Medulla oblongata (tissue), 1 donor: Measurements from ENCODE around the gene OR4K14.
"Not testable (repeated sequence)": the region's sequence is repeated elsewhere in the genome, so short reads cannot be mapped to it uniquely, and the experiment has no call there.

ENCODE experiments used
- DNase-seq: peaks from one replicate; pipeline ENCODE4 v3.0.0-alpha.2; 2015; ENCODE audit errors: extremely low spot score

The OR4K14 gene, protein sequence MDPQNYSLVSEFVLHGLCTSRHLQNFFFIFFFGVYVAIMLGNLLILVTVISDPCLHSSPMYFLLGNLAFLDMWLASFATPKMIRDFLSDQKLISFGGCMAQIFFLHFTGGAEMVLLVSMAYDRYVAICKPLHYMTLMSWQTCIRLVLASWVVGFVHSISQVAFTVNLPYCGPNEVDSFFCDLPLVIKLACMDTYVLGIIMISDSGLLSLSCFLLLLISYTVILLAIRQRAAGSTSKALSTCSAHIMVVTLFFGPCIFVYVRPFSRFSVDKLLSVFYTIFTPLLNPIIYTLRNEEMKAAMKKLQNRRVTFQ

DNA sequence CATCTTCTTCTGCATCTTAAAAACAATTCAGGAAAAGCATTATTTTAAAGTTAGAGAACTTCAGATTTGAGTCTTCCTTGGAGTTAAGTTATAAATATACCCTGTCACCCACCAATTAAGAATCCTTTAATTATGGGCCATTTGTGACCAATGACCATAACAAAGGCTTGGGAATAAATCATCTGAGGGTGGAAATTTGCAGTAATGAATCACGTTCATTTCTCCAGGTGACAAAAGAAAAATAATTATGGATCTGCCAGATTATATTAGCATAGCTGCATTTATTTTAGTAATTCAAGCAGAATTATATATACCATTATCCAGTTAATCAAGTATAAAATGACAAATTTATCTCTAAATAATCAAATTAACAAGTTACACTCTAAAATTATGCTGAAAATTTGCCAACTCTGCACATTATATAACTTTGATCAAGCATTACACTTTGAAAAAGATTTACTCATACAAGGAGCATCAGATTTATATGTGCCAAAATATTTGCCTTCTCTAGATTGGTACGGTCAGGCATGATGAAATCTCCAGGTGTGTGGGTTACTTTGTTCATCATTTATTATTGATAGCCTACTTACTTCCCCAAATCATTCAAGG lies at the start of gene OR4K14:
Gene OR4K14, minus strand, starts transcription at position 51 of the 609 bp plus-strand sequence. CDS start 4,114 bp downstream, outside the sequence.
- DNase-seq = no peak

DNA sequence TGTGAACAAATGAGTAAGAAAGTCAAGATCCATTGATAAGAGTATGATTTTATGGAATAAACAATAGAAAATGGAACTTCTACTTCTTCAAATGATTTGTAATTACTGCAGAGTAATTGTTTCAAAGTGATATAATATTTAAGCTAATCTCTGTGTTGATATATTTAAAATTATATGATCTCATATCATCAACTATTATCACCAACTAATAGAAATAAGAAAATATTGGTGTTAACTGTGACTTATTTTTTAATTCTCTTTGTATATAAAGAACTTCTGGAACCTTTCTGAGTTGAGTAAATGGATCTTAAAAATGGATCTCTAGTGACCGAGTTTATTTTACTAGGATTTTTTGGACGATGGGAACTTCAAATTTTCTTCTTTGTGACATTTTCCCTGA lies 40.6 kb upstream of the OR4K14 start, which contains the start of gene OR4L1:
Gene OR4L1, plus strand, starts transcription at position 301 of the 400 bp plus-strand sequence. Its CDS starts 0 bp downstream, at position 301.
- no peak for DNase-seq

DNA sequence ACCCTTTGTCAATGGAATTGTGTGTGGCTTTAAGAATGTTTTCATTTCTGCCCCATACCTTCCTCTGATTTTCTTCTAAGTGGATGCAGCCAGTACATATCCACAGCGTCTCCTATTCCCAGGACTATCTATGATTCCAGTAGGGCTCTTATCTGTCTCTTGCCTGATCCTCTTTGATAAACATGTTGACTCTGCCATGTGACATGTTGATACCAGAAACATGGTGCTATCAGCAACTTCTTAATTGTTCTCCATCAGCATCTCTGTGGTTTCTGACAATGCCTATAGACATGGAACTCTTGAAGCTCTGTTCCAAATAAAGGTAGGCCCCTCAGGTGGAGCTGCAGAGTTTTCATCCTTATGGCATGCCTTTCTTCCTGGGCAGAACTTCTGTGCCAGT lies 29.1 kb upstream of the OR4K14 start:
- DNase-seq = no peak

GRCh38 chr14:20044243-20044642 lies 25.1 kb upstream of the OR4K14 start:
- DNase-seq = no peak

- DNase-seq = no peak
These were observed 16.8 kb upstream of the OR4K14 start, which contains the start of gene OR4K13 for GRCh38 chr14:20035938-20036337. Gene OR4K13 (minus strand): TSS chr14:20036038. CDS start chr14:20034758, 1,280 bp downstream.

- no peak for DNase-seq
These were observed 16.3 kb upstream of the OR4K14 start for GRCh38 chr14:20035449-20035848.

- DNase-seq = no peak
These were observed 12.0 kb upstream of the OR4K14 start for GRCh38 chr14:20031058-20031457.

DNA sequence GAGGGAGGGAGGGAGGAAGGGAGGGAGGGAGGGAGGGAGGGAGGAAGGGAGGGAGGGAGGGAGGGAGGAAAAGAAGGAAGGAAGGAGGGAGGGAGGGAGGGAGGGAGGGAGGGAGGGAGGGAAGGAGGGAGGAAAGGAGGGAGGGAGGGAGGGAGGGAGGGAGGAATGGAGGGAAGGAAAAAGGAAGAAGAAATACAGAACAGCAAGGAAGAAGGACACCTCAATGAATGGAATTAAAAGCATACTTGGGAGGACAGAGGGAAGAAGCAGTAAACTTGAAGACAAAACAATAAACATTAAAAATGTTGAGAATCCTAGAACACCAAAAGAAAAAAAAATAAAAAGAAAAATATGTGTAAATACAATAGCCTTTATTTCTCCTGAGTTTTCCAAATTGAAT lies 11.0 kb downstream of the OR4K14 start:
- DNase-seq = no peak

DNA sequence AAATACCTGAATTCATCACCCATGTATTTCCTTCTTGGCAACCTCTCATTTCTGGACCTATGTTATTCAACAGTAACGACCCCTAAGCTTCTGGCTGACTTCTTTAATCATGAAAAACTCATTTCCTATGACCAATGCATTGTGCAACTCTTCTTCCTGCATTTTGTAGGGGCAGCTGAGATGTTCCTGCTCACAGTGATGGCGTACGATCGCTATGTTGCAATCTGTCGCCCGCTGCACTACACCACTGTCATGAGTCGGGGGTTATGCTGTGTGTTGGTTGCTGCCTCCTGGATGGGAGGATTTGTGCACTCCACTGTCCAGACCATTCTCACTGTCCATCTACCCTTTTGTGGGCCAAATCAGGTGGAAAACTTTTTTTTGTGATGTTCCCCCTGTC lies 16.8 kb downstream of the OR4K14 start:
- no peak for DNase-seq

DNA sequence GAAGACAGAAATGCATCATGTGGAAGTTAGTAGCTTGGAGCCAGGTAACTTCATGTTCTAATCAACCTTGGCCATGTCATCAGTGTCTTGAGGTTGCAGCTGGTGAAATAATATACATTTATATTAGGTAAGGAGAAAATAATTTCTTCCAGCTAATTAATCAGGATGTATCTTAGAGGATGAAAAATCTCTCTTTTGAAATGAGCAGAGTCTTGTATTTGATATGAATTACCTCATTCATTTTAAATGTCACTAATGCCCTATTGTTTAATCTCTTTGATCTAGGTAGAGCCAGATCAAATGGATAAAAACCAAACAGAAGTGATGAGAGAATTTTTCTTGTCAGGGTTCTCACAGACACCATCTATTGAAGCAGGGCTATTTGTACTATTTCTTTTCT lies 17.2 kb downstream of the OR4K14 start, which contains the start of gene OR4Q2:
Gene OR4Q2, plus strand, starts transcription at position 301 of the 400 bp plus-strand sequence.
- DNase-seq = no peak

DNA sequence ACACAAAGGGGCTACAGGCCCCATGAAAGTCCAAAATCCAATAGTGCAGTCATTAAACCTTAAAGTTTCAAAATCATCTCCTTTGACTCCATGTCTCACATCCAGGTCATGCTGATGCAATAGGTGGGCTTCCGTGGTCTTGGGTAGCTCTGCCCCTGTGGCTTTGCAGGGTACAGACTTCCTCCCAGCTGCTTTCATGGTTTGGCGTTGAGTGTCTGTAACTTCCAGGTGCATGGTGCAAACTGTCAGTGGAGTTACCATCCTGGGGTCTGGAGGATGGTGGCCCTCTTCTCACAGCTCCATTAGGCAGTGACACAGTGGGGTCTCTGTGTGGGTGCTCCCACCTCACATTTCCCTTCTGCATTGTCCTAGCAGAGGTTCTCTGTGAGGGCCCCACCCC lies 25.7 kb downstream of the OR4K14 start:
- DNase-seq = no peak

GRCh38 chr14:19975291-19975690 lies 43.8 kb downstream of the OR4K14 start, which contains the start of gene OR4K15:
Gene OR4K15 (plus strand): TSS chr14:19975591. CDS start chr14:19975591, 0 bp downstream.
- no peak for DNase-seq

- no peak for DNase-seq
These were observed 44.3 kb downstream of the OR4K14 start for GRCh38 chr14:19974844-19975243.

GRCh38 chr14:19969735-19970134 lies 49.4 kb downstream of the OR4K14 start:
- DNase-seq = not testable (repeated sequence)
